K562 (cell line): ENCODE data around the gene CUL5. TPM values are rescaled to one million over a fixed set of nuclear protein-coding genes. Genes with fewer than 3 reads are reported as not detected.

ENCODE experiments used
- FOXP1 ChIP-seq: sonication (generic); formaldehyde crosslinking; IDR thresholded peaks from 2 replicates; pipeline ENCODE4 v1.8.0; 2022; ENCODE audit warnings: mild to moderate bottlenecking, missing genetic modification reagents
- MIER1 ChIP-seq: fragments of 450-650 bp; IDR thresholded peaks from 2 replicates; pipeline ENCODE4 v1.6.1; 2016; ENCODE audit warnings: antibody characterized with exemption, mild to moderate bottlenecking, low read depth
- SIN3A ChIP-seq, 2 experiments: fragments of 150-350 bp in 1 of 2; IDR thresholded peaks; 2 replicates each; pipeline ENCODE4 v1.6.1; 2011 to 2016; ENCODE audit warnings: borderline replicate concordance in 2 of 2, low read depth in 2 of 2, low read length in 2 of 2, mild to moderate bottlenecking in 2 of 2, moderate library complexity in 2 of 2; ENCODE audit not compliant: control insufficient read depth in 1 of 2
- SNRNP70 ChIP-seq: fragments of 200-400 bp; formaldehyde crosslinking; optimal IDR thresholded peaks from 2 replicates; pipeline ENCODE3; 2017; ENCODE audit warnings: low read depth, low read length
- ZBTB1 ChIP-seq: sonication (generic); formaldehyde crosslinking; IDR thresholded peaks from 2 replicates; pipeline ENCODE4 v1.8.1; 2023; ENCODE audit warnings: missing genetic modification reagents, low read depth, mild to moderate bottlenecking, borderline replicate concordance
- ZNF124 ChIP-seq: sonication (generic); formaldehyde crosslinking; IDR thresholded peaks from 2 replicates; pipeline ENCODE4 v1.8.1; 2022; ENCODE audit warnings: missing genetic modification reagents
- ZNF232 ChIP-seq: sonication (generic); formaldehyde crosslinking; IDR thresholded peaks from 2 replicates; pipeline ENCODE4 v1.8.0; 2022; ENCODE audit warnings: mild to moderate bottlenecking, missing genetic modification reagents
- polyA plus RNA-seq, 8 experiments: library from polyadenylated mRNA; depleted of rRNA in 4 of 8; stranded (reverse) in 5 of 8; unstranded in 3 of 8; fragments of >200 nt; fragmentation: Nextera tagmentation in 2 of 8; fragmentation: Illumina TruSeq in 1 of 8; extraction: Ambion mirVana in 2 of 8; extraction: Trizol in 1 of 8; gene quantifications; 2 replicates each; pipeline versions ENCODE4 v1.2.1 to v1.2.3, GENCODE V29; 2011 to 2014; ENCODE audit warnings: inconsistent platforms in 1 of 8, missing spikeins in 1 of 8
- total RNA-seq, 7 experiments: library from RNA; depleted of rRNA in 6 of 7; stranded (reverse); fragments of >200 nt in 6 of 7; fragmentation: Illumina TruSeq in 2 of 7; extraction: Trizol in 2 of 7; gene quantifications; 2 replicates each; pipeline versions ENCODE4 v1.2.1 to v1.2.3, GENCODE V29; 2011 to 2021; ENCODE audit warnings: low replicate concordance in 1 of 7
- TF ChIP-seq, protein P1 (sequence below): fragments of 200-800 bp; sonication (Bioruptor generic); IDR thresholded peaks from 2 replicates; pipeline ENCODE4 v1.6.1; 2017; ENCODE audit warnings: missing genetic modification characterization, missing compliant biosample characterization
- TF ChIP-seq, protein P2 (sequence below), 2 experiments: fragments of 150-350 bp in 1 of 2; IDR thresholded peaks; 2 replicates each; pipeline ENCODE4 v1.6.1; 2012 to 2016; ENCODE audit warnings: low read depth in 2 of 2, low read length in 2 of 2, mild to moderate bottlenecking in 1 of 2, moderate library complexity in 1 of 2
- TF ChIP-seq, protein P3 (sequence below): fragments of 450-650 bp; IDR thresholded peaks from 2 replicates; pipeline ENCODE4 v1.6.1; 2018; ENCODE audit not compliant: partially characterized antibody
- TF ChIP-seq, protein P4 (sequence below): fragments of 450-650 bp; IDR thresholded peaks from 2 replicates; pipeline ENCODE4 v1.6.1; 2017; ENCODE audit warnings: antibody characterized with exemption, mild to moderate bottlenecking

Gene CUL5
- total and polyA plus RNA-seq, 9 of the 15 experiments (the other 6 are each of a cell fraction or from before 2014, with no cell fraction given) = 14.3 to 45.9 (median 23.0) TPM

DNA sequence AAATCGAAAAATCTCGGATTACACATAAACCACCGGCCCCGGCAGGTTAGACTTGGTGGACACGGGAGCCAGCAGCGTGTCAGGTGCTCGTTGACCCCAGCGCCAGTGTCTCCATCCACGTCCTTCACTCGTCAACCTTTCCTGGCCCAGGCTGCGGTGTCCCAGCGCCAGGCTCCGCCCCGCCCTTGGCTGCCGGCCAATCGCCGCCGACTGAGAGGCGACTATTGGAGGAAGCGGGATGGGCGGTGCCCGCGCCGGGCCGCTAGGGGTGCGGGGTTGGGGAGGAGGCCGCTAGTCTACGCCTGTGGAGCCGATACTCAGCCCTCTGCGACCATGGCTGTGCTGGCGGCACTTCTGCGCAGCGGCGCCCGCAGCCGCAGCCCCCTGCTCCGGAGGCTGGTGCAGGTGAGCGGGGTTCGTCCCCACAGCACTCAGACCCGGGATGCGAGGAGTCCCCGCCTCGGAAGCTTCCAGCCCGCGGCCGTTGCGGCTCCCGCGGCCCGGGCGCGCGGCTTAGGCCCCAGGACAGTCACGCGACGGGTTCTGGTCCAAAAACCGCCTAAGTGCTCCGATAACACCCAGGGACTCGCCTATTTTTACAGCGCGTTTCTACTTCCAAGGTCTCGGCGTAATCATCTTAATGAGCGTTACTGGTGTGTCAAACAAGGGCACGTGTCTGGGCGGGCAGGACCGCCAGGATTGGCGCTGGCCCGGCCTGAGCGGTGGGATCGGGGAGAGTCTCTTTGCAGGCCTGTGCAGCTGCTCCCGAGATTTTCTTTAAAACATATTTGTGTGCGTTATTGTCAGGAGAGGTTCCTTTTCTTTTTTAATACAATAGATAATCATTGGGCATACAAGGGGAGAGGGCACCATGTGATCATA lies 112.8 kb downstream of the CUL5 start, which contains the start of gene ACAT1 (continued):
- TF ChIP-seq SIN3A (IDR thresholded peaks at IDR 0.05; ENCODE audit: borderline replicate concordance in 2 of 2, control insufficient read depth in 1 of 2, low read depth in 2 of 2, low read length in 2 of 2) = peak; percentile 23 to 48; a peak in 2 of 4 replicates
- TF ChIP-seq, protein P1, sequence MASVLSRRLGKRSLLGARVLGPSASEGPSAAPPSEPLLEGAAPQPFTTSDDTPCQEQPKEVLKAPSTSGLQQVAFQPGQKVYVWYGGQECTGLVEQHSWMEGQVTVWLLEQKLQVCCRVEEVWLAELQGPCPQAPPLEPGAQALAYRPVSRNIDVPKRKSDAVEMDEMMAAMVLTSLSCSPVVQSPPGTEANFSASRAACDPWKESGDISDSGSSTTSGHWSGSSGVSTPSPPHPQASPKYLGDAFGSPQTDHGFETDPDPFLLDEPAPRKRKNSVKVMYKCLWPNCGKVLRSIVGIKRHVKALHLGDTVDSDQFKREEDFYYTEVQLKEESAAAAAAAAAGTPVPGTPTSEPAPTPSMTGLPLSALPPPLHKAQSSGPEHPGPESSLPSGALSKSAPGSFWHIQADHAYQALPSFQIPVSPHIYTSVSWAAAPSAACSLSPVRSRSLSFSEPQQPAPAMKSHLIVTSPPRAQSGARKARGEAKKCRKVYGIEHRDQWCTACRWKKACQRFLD (CRISPR knock-in tag) = no peak
- TF ChIP-seq, protein P2, sequence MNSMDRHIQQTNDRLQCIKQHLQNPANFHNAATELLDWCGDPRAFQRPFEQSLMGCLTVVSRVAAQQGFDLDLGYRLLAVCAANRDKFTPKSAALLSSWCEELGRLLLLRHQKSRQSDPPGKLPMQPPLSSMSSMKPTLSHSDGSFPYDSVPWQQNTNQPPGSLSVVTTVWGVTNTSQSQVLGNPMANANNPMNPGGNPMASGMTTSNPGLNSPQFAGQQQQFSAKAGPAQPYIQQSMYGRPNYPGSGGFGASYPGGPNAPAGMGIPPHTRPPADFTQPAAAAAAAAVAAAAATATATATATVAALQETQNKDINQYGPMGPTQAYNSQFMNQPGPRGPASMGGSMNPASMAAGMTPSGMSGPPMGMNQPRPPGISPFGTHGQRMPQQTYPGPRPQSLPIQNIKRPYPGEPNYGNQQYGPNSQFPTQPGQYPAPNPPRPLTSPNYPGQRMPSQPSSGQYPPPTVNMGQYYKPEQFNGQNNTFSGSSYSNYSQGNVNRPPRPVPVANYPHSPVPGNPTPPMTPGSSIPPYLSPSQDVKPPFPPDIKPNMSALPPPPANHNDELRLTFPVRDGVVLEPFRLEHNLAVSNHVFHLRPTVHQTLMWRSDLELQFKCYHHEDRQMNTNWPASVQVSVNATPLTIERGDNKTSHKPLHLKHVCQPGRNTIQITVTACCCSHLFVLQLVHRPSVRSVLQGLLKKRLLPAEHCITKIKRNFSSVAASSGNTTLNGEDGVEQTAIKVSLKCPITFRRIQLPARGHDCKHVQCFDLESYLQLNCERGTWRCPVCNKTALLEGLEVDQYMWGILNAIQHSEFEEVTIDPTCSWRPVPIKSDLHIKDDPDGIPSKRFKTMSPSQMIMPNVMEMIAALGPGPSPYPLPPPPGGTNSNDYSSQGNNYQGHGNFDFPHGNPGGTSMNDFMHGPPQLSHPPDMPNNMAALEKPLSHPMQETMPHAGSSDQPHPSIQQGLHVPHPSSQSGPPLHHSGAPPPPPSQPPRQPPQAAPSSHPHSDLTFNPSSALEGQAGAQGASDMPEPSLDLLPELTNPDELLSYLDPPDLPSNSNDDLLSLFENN (IDR thresholded peaks at IDR 0.05; ENCODE audit: low read depth in 2 of 2, low read length in 2 of 2) = peak in 1 of 2 experiments; percentile 36; a peak in 1 of 4 replicates
- TF ChIP-seq, protein P3, sequence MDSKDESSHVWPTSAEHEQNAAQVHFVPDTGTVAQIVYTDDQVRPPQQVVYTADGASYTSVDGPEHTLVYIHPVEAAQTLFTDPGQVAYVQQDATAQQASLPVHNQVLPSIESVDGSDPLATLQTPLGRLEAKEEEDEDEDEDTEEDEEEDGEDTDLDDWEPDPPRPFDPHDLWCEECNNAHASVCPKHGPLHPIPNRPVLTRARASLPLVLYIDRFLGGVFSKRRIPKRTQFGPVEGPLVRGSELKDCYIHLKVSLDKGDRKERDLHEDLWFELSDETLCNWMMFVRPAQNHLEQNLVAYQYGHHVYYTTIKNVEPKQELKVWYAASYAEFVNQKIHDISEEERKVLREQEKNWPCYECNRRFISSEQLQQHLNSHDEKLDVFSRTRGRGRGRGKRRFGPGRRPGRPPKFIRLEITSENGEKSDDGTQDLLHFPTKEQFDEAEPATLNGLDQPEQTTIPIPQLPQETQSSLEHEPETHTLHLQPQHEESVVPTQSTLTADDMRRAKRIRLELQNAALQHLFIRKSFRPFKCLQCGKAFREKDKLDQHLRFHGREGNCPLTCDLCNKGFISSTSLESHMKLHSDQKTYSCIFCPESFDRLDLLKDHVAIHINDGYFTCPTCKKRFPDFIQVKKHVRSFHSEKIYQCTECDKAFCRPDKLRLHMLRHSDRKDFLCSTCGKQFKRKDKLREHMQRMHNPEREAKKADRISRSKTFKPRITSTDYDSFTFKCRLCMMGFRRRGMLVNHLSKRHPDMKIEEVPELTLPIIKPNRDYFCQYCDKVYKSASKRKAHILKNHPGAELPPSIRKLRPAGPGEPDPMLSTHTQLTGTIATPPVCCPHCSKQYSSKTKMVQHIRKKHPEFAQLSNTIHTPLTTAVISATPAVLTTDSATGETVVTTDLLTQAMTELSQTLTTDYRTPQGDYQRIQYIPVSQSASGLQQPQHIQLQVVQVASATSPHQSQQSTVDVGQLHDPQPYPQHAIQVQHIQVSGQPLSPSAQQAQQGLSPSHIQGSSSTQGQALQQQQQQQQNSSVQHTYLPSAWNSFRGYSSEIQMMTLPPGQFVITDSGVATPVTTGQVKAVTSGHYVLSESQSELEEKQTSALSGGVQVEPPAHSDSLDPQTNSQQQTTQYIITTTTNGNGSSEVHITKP = peak; percentile 13
- peak; percentile 94 for TF ChIP-seq ZBTB1
- TF ChIP-seq, protein P4, sequence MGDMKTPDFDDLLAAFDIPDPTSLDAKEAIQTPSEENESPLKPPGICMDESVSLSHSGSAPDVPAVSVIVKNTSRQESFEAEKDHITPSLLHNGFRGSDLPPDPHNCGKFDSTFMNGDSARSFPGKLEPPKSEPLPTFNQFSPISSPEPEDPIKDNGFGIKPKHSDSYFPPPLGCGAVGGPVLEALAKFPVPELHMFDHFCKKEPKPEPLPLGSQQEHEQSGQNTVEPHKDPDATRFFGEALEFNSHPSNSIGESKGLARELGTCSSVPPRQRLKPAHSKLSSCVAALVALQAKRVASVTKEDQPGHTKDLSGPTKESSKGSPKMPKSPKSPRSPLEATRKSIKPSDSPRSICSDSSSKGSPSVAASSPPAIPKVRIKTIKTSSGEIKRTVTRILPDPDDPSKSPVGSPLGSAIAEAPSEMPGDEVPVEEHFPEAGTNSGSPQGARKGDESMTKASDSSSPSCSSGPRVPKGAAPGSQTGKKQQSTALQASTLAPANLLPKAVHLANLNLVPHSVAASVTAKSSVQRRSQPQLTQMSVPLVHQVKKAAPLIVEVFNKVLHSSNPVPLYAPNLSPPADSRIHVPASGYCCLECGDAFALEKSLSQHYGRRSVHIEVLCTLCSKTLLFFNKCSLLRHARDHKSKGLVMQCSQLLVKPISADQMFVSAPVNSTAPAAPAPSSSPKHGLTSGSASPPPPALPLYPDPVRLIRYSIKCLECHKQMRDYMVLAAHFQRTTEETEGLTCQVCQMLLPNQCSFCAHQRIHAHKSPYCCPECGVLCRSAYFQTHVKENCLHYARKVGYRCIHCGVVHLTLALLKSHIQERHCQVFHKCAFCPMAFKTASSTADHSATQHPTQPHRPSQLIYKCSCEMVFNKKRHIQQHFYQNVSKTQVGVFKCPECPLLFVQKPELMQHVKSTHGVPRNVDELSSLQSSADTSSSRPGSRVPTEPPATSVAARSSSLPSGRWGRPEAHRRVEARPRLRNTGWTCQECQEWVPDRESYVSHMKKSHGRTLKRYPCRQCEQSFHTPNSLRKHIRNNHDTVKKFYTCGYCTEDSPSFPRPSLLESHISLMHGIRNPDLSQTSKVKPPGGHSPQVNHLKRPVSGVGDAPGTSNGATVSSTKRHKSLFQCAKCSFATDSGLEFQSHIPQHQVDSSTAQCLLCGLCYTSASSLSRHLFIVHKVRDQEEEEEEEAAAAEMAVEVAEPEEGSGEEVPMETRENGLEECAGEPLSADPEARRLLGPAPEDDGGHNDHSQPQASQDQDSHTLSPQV = peak; percentile 62; the same call in 1 of the 2 replicates
- peak; percentile 82 for TF ChIP-seq ZNF232
- TF ChIP-seq SNRNP70 = no peak
- peak; percentile 78; the same call in 1 of the 2 replicates for TF ChIP-seq FOXP1
- TF ChIP-seq ZNF124 (CRISPR knock-in tag) = no peak
- TF ChIP-seq MIER1 = no peak
